ENCODE data around the gene PTPRD.

Gene PTPRD

DNA sequence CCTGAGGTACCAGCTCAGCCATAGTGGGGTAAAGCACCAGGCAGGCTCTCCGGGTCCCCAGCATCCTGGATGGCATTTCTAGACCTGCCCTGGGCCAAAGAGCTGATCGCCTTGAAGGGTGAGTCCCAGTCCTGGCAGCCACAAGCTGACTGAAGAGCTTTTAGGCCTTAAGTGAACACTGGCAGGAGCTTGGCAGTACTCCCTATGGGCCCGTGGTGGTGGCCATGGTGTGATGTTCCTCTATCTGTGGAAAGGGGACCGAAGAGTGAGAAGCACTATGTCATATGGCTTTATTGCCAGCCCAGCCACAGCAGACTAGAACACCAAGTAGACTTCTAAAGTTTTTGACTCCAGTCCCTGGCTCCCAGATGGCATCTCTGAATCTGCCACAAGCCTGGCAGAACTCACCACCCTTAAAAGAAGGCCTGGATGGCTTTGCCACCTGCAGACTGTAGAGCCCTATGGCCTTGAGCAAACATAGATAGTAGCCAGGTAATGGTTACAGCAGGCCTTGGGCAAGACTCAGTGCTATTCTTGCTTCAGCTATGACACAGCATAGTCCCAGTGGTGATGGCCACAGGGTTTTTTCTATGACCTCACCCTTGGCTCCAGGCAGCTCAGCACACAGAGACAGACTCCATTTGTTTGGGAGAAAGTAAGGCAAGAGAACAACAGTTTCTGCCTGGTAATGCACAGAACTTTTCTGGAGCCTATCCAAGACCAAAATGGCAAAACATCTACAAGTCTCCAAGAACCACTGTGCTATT lies 2011.7 kb downstream of the PTPRD start:
- no peak for DNase-seq

DNA sequence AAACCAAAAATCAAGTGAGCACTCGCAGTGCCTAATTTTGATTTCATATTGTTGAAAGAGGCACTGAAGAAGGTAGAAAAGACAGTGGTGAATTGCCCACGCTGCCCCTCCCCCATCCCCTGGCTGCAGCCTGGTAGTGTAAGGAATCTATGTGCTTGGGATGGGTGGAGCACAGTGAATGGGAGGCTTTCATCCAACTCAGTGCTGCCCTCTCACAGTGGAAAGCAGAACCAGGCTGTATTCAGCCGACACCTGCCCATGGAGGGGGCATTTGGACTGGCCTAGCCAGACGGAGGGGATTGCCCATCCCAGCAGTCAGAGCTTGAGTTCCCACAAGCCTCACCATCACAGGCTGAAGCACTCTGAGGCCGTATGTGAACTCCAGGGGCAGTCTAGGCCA lies 2012.9 kb downstream of the PTPRD start:
- DNase-seq = no peak

DNA sequence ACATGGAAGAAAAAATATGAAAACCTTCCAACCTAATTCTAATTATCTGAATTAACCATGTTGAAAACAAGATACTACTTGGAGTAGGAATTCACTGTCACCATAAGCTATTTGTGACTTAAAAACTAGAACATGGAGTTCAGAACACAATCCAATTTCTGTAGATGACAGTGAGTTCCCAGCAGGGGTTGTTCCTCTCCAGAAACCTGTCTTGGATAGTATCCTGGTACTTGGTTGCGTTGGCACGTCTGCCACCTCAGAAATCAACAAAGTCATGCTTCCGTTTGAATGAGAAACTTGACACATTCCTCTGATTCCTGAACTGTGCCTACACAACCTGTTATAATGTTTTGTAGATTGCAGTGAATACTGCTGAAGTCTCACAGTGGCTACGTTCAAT lies 2023.3 kb downstream of the PTPRD start:
- DNase-seq = no peak

DNA sequence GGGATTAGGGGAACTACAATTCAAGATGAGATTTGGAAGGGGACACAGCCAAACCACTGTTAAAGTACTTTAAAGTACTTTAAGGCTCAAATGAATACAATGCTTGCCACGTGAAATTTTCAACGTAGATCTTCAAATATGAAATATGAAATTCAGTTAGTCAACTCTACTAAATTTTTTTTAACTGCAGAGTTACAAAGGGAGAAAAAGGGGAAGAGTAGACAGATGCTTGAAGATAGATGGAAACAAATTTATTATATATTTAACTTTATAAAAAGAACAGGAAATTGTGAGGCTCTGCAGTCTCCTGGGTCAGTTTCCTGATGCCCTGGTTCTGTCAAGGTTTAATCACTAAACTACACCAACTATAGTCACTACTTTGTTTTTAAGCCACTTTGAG lies 2027.8 kb downstream of the PTPRD start:
- no peak for DNase-seq

DNA sequence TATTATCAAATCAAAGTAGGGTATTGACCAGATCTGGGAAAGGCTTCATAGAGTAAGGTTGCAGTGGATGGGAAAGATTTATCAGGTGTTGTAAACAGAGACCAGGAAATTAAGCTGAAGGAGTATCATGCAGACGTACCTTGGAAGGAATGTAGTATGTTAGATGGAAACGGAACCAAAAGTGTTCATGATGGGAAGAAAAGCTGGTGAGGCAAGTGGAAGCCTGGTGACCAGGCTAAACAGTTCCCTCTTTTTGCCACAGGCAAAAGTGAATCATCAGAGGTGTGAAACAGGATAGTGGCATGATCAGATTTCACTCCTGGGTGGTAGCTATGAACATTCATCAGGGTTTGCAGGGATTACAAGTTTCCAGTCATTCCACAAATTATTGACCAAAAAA lies 2033.1 kb downstream of the PTPRD start:
- no peak for DNase-seq

DNA sequence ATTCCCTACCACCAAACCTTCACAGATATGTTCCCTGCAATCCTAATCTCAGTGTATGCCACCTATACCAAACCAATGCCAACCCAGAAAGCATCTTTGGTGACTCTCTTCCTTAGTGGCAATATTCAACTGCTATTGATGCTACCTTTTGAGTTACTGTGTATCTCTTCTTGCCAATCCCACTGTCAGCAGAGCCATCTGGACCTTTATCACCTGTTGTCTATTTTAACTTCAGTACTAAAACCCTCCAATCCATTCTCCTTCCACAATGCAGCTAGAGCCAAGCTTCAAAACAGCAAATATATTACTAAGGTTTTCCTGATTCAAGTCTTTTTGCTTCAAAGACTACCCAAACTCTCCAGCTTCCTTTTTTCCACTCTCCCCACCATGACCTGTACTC lies 2036.1 kb downstream of the PTPRD start:
- no peak for DNase-seq

DNA sequence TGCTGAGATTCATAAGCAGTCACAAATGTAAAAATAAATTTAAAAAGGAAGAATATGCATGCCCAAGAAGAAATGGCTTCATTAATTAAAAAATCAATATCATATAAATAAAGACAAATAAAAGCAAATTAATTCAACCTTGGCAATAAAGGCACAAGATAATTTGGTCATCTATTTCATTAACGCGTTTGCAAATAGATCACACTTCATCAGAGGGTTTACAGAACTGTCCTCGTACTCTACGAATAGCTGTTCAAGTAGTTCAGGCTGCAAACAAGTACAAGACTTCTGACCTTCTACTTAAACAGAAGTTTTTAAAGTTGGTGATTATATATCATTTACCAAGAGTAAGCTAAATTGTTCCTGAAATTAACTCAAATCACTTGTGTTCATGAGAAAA lies 2038.0 kb downstream of the PTPRD start:
- DNase-seq = no peak

DNA sequence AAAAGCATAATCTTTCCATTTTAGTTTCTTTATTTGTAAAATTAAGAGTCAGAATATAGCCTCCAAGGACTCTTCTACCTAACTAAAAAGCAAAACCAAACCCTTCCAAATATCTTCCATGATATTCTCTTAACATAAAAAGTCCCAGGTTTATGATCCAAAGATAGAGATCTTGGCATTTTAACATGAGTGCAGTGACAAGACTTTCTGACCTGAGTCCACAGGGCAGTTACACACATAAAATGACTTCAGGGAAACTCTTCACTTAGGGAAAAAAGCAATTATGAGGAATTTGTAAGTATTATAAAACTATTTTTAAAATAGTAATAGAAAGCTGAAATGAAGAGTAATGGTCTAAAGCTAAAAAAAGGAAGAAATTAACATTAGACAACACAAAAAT lies 2040.6 kb downstream of the PTPRD start:
- no peak for DNase-seq

DNA sequence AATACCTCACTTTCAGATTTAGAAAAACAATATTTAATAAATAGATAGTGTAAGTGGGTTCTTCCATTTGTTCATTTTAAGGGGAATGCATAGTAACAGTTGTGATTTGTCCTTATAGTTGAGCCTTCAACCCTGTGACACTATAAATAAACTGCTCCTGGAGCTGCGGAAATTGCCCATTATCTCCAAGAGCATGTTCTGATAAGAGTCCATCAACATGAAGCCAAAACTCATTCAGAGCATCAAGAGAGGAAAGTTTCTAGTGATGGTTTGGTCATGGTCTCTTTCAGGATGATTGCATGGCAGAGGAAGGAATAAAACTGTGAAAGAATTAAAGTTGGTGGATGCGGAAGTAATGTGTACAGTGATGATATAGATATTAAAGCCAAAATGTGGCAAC lies 2041.2 kb downstream of the PTPRD start:
- no peak for DNase-seq

DNA sequence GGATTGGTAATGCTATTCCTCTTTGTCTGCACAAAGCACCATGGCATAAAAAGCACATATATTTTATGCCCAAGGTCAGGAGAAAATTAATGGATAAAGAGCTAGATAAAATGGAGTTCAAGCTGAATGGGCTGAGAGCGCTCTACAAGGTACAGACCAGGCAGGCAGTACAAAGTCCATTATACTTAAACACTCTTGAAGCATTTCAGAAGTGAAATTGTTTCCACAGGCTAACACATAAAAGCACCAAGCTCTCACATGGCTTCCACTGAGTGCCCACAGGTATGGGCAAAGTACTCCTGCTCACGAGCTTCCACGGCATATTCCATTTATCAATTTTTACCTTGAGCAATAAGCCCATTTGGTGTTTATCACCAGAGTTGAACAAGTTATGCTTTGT lies 2042.0 kb downstream of the PTPRD start:
- DNase-seq = no peak

DNA sequence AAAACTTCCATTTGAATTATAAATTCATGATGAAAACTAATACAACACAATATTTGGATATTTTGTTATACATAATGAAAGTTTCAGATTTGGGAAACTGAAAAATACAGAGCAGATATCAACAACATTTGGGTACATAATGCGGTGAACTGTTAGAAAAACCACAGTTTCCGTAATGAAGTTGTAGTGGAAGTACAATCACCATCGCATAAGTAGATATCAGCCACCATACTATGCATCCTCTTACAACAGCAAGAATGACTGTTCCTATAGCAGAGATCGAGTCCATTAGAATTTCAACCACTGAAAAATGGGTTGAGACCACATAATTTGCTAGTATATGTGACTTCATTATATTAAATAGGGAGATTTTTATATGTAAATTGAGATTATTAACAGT lies 2043.0 kb downstream of the PTPRD start:
- DNase-seq = no peak

DNA sequence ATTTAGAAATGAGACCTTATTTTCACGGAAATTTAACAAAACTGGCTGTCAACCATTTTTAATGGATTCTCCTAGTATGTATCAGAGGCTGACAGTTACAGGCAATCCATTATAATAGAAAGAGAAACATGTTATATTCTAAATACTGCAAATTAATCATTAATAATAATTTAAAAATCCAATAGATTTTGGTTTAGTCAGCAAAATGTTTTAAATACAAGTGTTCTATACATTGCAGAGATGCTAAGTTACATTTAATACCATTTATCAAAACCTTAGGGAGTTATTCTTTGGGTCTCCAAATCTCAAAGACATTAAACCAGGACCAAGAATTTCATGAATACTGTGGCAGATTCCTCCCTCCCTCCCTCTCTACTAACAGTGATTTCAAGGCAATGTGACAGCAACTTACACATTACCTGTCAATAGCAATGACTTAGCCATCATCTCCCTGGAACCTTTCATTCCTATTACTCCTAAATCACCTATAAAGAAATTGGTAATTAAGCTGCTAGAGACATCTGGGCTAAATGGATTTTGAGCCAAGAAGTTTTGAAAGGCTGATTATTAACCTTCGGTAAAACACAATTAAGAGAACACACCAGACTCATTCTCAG lies 2044.7 kb downstream of the PTPRD start:
- no peak for DNase-seq

DNA sequence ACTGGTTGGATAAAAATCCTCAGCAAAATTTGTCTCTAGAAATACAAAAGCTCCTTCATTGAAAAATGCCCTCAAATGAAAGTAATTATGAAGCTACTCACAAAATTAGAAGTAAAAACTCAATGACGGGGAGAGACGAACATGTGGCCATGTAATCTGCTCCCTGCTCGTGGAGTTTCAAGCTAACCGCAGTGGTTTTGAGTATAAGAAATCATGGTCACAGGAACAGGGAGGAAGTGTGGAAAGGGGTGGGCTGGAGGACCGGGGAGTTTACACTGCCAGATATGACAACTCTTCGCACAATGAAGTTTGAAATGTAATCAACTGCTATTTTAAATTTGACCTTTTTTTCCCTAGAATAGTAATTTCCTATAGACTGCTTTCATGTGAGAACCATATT lies 2047.8 kb downstream of the PTPRD start:
- no peak for DNase-seq

DNA sequence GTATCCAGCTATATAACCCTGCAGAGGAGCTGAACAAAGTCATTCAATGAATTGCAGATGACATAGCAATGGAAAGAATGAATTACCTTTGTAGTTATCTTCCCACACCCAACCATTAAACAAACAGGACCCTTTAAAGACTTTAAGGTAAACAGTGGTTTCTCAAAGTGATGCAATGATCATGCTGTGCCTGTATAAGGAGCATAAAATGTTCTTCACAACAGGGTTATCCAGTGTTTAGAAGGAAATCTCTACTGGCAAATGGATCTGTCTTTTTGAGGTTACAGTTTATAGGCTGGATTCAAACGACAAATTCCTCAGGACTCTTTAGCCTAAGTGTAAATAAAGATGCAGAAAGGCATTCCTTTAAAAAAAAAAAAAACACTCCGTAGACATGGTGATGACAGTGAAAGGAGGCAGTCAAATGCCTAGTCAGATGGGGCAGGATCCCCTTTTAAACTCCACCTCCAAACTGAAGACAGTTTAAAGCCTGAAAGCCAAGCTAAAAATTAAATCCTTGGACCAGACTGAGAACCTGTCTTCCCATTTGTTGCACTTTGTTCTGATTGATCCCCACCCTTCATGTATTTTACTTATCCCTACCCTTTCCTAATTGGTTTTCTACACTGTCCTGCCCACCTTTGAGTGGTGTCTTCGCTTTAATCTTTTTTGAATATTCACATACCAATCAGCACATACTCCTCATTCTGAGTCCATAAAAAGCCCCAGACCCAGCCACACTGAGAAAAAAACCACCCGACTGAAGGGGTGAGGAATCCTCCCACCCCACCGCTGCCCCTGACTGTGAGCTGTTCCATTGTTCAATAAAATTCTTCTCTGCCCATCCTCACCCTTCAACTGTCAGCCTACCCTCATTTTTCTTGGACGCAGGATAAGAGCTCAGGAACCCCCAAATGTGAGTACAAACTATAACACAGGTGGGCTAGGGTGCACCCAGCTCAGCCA lies 2052.0 kb downstream of the PTPRD start:
- DNase-seq = no peak

DNA sequence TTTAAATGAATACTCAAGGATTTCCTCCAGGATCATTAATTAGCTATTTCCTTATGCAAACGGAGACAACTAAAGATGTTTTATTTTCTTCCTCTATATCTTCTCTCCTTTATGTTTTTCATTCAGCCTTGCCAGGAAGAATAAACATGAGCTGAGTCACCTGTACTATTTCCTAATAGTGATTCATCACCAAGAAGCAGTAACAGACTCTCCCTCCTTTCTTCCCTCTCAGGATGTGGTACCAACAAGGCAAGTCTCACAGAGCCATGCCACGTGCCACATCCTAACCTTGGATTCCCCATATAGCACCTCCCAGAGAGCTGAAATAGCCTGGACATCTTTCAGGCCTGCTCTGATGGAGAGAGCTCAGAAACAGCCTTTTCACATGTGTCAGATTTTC lies 2054.6 kb downstream of the PTPRD start:
- no peak for DNase-seq

DNA sequence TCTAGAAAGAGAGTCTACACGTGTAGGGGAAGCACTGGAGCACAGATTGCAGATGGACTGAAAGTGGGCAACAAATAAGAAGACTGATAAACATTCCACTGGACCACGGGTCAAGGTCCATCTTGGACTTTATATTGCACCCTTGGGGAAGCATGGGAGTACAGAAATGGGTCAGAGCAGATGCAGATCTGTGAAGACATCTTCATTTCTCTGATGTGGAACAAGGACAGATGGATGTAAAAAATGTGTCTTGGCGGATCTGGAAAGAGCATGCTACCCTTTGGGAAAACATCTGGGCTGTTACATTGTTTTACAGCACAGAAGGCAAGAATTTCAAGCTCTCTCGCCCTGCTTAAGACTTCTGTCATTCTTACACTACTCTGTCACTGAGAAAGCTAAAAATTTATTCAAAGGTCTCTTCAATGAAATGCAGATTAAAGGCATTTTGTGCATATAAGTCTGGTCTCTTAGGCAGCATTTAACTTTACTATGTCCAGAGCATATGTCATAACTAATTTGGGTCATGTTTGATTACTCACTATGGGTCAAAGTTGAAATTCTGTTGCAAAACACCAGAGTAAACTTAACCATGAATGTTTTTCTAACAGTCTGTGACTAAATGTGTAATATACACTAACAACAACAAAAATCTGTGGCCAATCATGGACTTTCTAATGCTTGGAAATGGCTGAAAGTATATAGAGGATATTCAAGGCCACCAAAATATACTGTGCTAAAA lies 2056.9 kb downstream of the PTPRD start:
- no peak for DNase-seq

DNA sequence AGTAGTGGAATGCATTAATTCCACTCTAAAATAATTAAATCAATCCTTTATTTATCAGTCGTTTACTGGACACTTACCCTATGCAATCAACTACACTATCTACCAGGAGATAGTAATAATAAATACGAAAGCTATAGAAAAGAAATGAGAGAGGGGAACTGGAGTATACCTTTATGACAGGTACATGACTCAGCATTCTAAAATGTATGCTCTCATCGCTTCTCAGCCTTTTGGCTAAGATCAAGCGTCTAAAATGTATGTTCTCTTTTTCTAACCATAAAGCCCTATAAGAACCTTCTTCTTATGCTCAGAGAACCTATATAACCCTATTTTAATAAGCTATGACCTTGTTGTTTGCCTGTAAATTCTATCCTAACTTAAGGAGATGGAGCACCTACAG lies 2059.4 kb downstream of the PTPRD start:
- no peak for DNase-seq

DNA sequence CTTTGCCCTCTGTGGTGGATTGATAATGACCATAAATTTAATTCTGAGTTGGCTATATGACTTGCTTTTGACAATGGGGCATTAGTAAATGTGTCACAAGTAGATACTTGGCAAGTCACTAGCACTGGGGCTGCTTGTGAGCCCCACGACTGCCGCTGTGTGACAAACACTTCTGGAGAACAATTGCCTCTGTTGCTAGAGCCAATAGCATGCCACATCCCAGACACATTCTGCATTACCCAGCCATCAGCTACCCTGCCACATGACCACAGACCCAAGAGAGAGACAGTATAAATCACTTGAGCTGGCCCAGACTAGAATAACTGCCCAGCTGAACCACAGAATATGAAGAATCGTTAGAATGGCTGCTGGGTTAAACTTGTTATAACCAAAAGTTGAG lies 2060.1 kb downstream of the PTPRD start:
- no peak for DNase-seq

DNA sequence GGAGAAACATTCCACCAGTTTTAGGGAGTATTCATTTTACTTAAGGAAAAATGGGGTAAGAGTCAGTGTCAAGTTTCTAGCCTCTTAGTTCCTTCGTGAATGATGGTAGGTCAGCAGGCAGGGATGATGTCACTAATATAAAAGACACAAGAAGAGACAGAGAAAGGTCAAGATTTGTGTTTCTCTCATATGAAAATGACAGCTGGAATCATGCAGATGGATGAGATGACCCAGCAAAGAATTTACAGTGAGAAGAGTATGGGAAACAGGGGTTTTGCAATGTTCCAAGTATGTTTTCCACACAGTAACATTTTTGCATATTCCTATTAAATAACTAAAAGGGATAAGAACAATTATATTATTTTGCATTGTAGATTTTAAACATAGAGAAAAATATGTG lies 2063.6 kb downstream of the PTPRD start:
- DNase-seq = no peak

DNA sequence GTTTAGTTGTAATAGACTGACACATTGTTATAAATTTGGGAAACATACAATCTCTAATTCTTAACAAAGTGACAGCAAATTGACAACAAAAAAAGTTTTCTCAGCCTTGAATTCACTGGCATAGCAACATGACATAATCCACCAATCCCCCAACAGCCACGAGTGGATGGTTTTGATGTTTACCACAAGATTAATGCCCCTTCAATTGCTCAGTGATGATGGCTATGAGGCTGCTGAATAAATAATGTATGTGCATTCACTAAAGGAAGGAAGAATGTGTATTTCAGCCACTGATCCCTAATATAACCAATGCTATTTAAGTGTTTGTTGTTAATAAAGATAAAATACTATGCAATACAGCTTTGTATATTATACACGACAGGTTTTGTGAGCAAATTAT lies 2069.6 kb downstream of the PTPRD start:
- no peak for DNase-seq

DNA sequence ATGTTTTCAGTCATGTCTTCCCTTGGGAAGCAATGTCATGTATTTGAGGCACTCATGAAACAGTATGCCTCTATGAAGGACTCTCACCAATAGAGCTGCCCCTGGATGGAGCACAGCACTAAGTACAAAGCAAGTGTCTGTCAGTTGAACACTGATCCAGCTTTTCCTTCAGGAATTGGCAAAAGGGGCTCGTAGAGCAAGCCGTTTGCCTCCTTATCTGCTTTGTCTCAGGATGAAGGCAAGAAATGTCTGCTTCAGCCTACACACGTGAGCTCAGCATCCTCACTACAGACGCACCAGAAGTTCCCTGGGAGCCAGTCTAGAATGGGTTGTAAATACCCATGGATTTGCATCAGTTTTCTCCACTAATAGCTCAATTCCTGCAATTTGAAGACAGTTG lies 2070.3 kb downstream of the PTPRD start:
- DNase-seq = no peak

DNA sequence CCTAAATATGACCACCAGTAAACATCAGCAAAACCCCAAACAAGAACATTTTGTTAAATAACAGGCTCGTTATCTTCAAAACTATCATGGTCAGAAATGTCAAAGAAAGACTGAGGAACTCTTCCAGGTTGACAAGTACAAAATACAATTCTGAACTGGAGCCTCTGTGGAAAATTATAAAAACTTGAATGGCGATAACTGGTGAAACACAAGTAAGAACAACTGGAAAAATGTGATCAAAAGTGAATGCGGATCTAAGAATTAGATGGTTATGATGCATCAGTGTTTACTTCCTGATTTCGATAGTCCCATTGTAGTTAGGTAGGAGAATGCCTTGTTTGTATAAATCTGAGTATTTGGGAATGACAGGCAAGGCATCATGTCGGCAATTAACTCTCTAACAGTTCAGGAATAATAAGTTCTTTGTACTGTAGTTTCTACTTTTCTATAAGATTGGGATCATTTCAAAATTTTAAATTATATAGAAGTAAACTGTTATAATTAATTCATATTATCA lies 2073.1 kb downstream of the PTPRD start:
- DNase-seq = no peak

DNA sequence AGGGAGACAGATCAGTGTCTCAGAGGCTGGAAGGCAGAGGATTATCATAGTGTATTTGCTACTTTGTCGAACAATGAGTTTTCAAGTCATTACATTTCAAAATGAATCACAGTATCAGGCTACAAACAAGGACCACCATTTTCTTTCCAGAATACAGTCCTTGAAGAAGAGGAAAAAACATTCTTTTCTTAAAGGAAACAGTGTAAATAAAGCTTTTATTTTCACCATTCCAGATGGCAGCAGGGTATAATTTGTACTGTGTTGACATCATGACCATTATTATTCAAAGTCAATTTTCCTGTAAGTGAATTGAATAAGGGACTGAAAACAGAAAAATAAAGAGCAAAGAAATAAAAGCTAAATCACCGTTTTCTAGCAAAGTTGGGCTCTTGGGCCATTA lies 2076.0 kb downstream of the PTPRD start:
- no peak for DNase-seq
